Upper lobe of left lung (tissue), 6 donors: ENCODE results near the gene FAM163A. TPM values are rescaled to one million over a fixed set of nuclear protein-coding genes. Genes with fewer than 3 reads are reported as not detected.

Source experiments
- ATAC-seq, 2 donors: fragments of 200-7000 bp; cut with Tn5 transposase; one replicate each; pipeline ENCODE4 v1.9.1; 2022; ENCODE audit warnings: mild to moderate bottlenecking in 2 of 2, moderate library complexity in 2 of 2; ENCODE audit not compliant: low FRiP score in 2 of 2
- DNase-seq, 2 donors: peaks; one replicate each; pipeline ENCODE4 v3.0.0-alpha.2; 2019 to 2020
- H3K27ac ChIP-seq, 4 donors: fragments of 200-600 bp; sonication (generic); one replicate each; pipeline ENCODE4 v1.5.1; 2016 to 2019
- H3K27me3 ChIP-seq, 4 donors: fragments of 200-600 bp; sonication (generic); one replicate each; pipeline ENCODE4 v1.5.1; 2017 to 2019
- H3K36me3 ChIP-seq, 4 donors: fragments of 200-600 bp; sonication (generic); one replicate each; pipeline ENCODE4 v1.5.1; 2016 to 2019
- H3K4me1 ChIP-seq, 4 donors: fragments of 200-600 bp; sonication (generic); one replicate each; pipeline ENCODE4 v1.5.1; 2018 to 2019
- H3K4me3 ChIP-seq, 4 donors: fragments of 200-600 bp; sonication (generic); one replicate each; pipeline ENCODE4 v1.5.1; 2017 to 2019; ENCODE audit warnings: mild to moderate bottlenecking in 2 of 4, moderate library complexity in 1 of 4
- H3K9me3 ChIP-seq, 4 donors: fragments of 200-600 bp; sonication (generic); one replicate each; pipeline ENCODE4 v1.5.1; 2018 to 2019
- EP300 ChIP-seq, 4 donors: sonication (generic); formaldehyde crosslinking; IDR thresholded peaks; one replicate each; pipeline ENCODE4 v1.5.1; 2017; ENCODE audit warnings: antibody characterized with exemption in 4 of 4, control low read depth in 2 of 4
- POLR2A ChIP-seq, 4 donors: fragments of 450-650 bp; IDR thresholded peaks; one replicate each; pipeline ENCODE4 v1.5.1; 2016 to 2017; ENCODE audit warnings: antibody characterized with exemption in 4 of 4, mild to moderate bottlenecking in 2 of 4
- POLR2AphosphoS5 ChIP-seq, 2 donors: sonication (generic); formaldehyde crosslinking; IDR thresholded peaks; one replicate each; pipeline ENCODE4 v1.5.1; 2017; ENCODE audit warnings: antibody characterized with exemption in 2 of 2
- WGBS, 2 donors: methylation state at CpG; one replicate each; pipeline ENCODE4 v1.1.5; 2017 to 2018; 5-methylcytosine and 5-hydroxymethylcytosine counted together
- total RNA-seq, 6 donors: library from RNA; depleted of rRNA in 4 of 6; stranded (reverse); fragments of >200 nt in 4 of 6; gene quantifications; one replicate each; pipeline versions ENCODE4 v1.1.0 to v1.2.1, GENCODE V29; 2016 to 2021
- TF ChIP-seq, protein P1 (sequence below), 6 experiments: fragments of 450-650 bp in 4 of 6; fragments of 200-600 bp in 2 of 6; sonication (generic) in 2 of 6; IDR thresholded peaks; one replicate each; pipeline ENCODE4 v1.5.1; 2016 to 2019; ENCODE audit warnings: antibody characterized with exemption in 6 of 6
- donor health status: DM: no; HTN: no; CAD: no; lungs with moderate emphysema.
- donor health status: DM: no; HTN: yes; CAD: no; lungs with severe emphysema.

Gene FAM163A
- total RNA-seq, 6 donors from 2014 or later: 0.10 TPM; not detected in 5

GRCh38 chr1:179824265-179824664 is 81.2 kb downstream of the FAM163A start:
- ATAC-seq (no peak), DNase-seq (peak; percentile 20 to 39)
- no peak overlapping the region for H3K4me3 ChIP-seq
- no peaks in the 10 kb centered on the region for H3K27me3 ChIP-seq
- 84 to 92% methylated on average over 5 to 6 of the region's 6 CpGs for WGBS, 2 donors
- TF ChIP-seq EP300 (IDR thresholded peaks at IDR 0.05) (no peak), POLR2A (IDR thresholded peaks at IDR 0.05) (no peak), POLR2AphosphoS5 (IDR thresholded peaks at IDR 0.05) (no peak)
- TF ChIP-seq, protein P1, sequence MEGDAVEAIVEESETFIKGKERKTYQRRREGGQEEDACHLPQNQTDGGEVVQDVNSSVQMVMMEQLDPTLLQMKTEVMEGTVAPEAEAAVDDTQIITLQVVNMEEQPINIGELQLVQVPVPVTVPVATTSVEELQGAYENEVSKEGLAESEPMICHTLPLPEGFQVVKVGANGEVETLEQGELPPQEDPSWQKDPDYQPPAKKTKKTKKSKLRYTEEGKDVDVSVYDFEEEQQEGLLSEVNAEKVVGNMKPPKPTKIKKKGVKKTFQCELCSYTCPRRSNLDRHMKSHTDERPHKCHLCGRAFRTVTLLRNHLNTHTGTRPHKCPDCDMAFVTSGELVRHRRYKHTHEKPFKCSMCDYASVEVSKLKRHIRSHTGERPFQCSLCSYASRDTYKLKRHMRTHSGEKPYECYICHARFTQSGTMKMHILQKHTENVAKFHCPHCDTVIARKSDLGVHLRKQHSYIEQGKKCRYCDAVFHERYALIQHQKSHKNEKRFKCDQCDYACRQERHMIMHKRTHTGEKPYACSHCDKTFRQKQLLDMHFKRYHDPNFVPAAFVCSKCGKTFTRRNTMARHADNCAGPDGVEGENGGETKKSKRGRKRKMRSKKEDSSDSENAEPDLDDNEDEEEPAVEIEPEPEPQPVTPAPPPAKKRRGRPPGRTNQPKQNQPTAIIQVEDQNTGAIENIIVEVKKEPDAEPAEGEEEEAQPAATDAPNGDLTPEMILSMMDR (IDR thresholded peaks at IDR 0.05): no peak
- no peaks in the 10 kb centered on the region for H3K36me3 ChIP-seq
- peaks cover 0 to 3% (median 0%) of the 10 kb centered on the region in 4 donors for H3K4me1 ChIP-seq
- H3K9me3 ChIP-seq: no peaks in the 10 kb centered on the region
- no peak overlapping the region for H3K27ac ChIP-seq

- peaks cover 0 to 3% (median 0%) of the 10 kb centered on the region in 4 donors for H3K4me1 ChIP-seq
- ATAC-seq: peak in 1 of 2 donors; percentile 53
- no peaks in the 10 kb centered on the region for H3K27me3 ChIP-seq
- 66 to 74% methylated on average over 8 of the region's 8 CpGs for WGBS, 2 donors
- no peak overlapping the region for H3K4me3 ChIP-seq
- H3K9me3 ChIP-seq: no peaks in the 10 kb centered on the region
- no peaks in the 10 kb centered on the region for H3K36me3 ChIP-seq
- TF ChIP-seq, protein P1 (IDR thresholded peaks at IDR 0.05): no peak
- TF ChIP-seq POLR2A (IDR thresholded peaks at IDR 0.05) (no peak), EP300 (IDR thresholded peaks at IDR 0.05) (no peak), POLR2AphosphoS5 (IDR thresholded peaks at IDR 0.05) (no peak)
- no peak overlapping the region for H3K27ac ChIP-seq
- no peak for DNase-seq
Observed at GRCh38 chr1:179825206-179825605, 82.1 kb downstream of the FAM163A start.

- Histone ChIP-seq H3K9me3 (no peaks in the 10 kb centered on the region), H3K27me3 (no peaks in the 10 kb centered on the region), H3K4me1 (peaks cover 0 to 3% (median 0%) of the 10 kb centered on the region in 4 donors), H3K36me3 (no peaks in the 10 kb centered on the region), H3K4me3 (no peak overlapping the region), H3K27ac (no peak overlapping the region)
- WGBS, 2 donors: 81 to 86% methylated on average over 10 to 13 of the region's 13 CpGs
- no peak for TF ChIP-seq POLR2A (IDR thresholded peaks at IDR 0.05)
- TF ChIP-seq POLR2AphosphoS5 (IDR thresholded peaks at IDR 0.05): no peak
- TF ChIP-seq, protein P1 (IDR thresholded peaks at IDR 0.05): no peak
- no peak for TF ChIP-seq EP300 (IDR thresholded peaks at IDR 0.05)
- ATAC-seq (peak; percentile 19 to 35), DNase-seq (peak in 1 of 2 donors; percentile 32)
Observed at GRCh38 chr1:179825798-179826460, 82.8 kb downstream of the FAM163A start.

GRCh38 chr1:179826626-179827280 is 83.7 kb downstream of the FAM163A start:
- no peak overlapping the region for H3K4me3 ChIP-seq
- DNase-seq (no peak), ATAC-seq (no peak)
- H3K27ac ChIP-seq: no peak overlapping the region
- peaks cover 0 to 8% (median 4%) of the 10 kb centered on the region in 4 donors for H3K4me1 ChIP-seq
- H3K9me3 ChIP-seq: no peaks in the 10 kb centered on the region
- no peak for TF ChIP-seq POLR2A (IDR thresholded peaks at IDR 0.05)
- H3K36me3 ChIP-seq: no peaks in the 10 kb centered on the region
- 82 to 87% methylated on average over 7 of the region's 7 CpGs for WGBS, 2 donors
- no peaks in the 10 kb centered on the region for H3K27me3 ChIP-seq

- Histone ChIP-seq H3K36me3 (no peaks in the 10 kb centered on the region), H3K4me3 (no peak overlapping the region), H3K27me3 (no peaks in the 10 kb centered on the region), H3K27ac (no peak overlapping the region), H3K4me1 (peaks cover 0 to 8% (median 4%) of the 10 kb centered on the region in 4 donors), H3K9me3 (no peaks in the 10 kb centered on the region)
- 91 to 93% methylated on average over 8 of the region's 9 CpGs for WGBS, 2 donors
- TF ChIP-seq EP300 (IDR thresholded peaks at IDR 0.05) (no peak), POLR2A (IDR thresholded peaks at IDR 0.05) (no peak), POLR2AphosphoS5 (IDR thresholded peaks at IDR 0.05) (no peak)
- TF ChIP-seq, protein P1 (IDR thresholded peaks at IDR 0.05): no peak
- ATAC-seq (no peak), DNase-seq (peak in 1 of 2 donors; percentile 11)
Observed at GRCh38 chr1:179828554-179829110, 85.5 kb downstream of the FAM163A start.
